ELR (cell line): ENCODE data around the gene NAA25.
A peak's percentile ranks its signal among the peaks of the same experiment; 100 is the strongest.
"Not testable (repeated sequence)": the region's sequence is repeated elsewhere in the genome, so short reads cannot be mapped to it uniquely, and the experiment has no call there.

Source experiments
- DNase-seq: peaks from one replicate; pipeline ENCODE4 v3.0.0-alpha.2; 2015; ENCODE audit warnings: low read depth

The NAA25 gene

GRCh38 chr12:112009596-112009995 is 99.0 kb downstream of the NAA25 start:
- not testable (repeated sequence) for DNase-seq

- DNase-seq, result no peak
Measured at GRCh38 chr12:112008918-112009317, 99.7 kb downstream of the NAA25 start.

- DNase-seq, result no peak
Measured at GRCh38 chr12:112007945-112008344, 100.6 kb downstream of the NAA25 start.

GRCh38 chr12:112005419-112006395 is 102.9 kb downstream of the NAA25 start:
- DNase-seq, result peak; percentile 29

GRCh38 chr12:112004041-112004440 is 104.5 kb downstream of the NAA25 start:
- no peak for DNase-seq

- DNase-seq, result no peak
Measured at GRCh38 chr12:112001576-112001975, 107.0 kb downstream of the NAA25 start.

GRCh38 chr12:112000820-112001219 is 107.8 kb downstream of the NAA25 start:
- DNase-seq, result no peak

- DNase-seq, result not testable (repeated sequence)
Measured at GRCh38 chr12:111999129-111999528, 109.5 kb downstream of the NAA25 start.

- DNase-seq, result no peak
Measured at GRCh38 chr12:111998015-111998414, 110.6 kb downstream of the NAA25 start.

GRCh38 chr12:111997300-111997699 is 111.3 kb downstream of the NAA25 start:
- DNase-seq, result no peak

GRCh38 chr12:111995782-111996480 is 112.7 kb downstream of the NAA25 start:
- DNase-seq, result no peak

GRCh38 chr12:111994211-111995111 is 114.1 kb downstream of the NAA25 start:
- not testable (repeated sequence) for DNase-seq

GRCh38 chr12:111993292-111994150 is 115.1 kb downstream of the NAA25 start:
- no peak for DNase-seq

- no peak for DNase-seq
Measured at GRCh38 chr12:111992464-111992863, 116.1 kb downstream of the NAA25 start.

- DNase-seq, result peak; percentile 26
Measured at GRCh38 chr12:111991946-111992345, 116.6 kb downstream of the NAA25 start.

- no peak for DNase-seq
Measured at GRCh38 chr12:111991535-111991934, 117.0 kb downstream of the NAA25 start.

GRCh38 chr12:111984820-111985219 is 123.8 kb downstream of the NAA25 start:
- no peak for DNase-seq

GRCh38 chr12:111981987-111982386 is 126.6 kb downstream of the NAA25 start:
- peak; percentile 50 for DNase-seq

- DNase-seq, result no peak
Measured at GRCh38 chr12:111980598-111980997, 128.0 kb downstream of the NAA25 start.

- no peak for DNase-seq
Measured at GRCh38 chr12:111978545-111978944, 130.0 kb downstream of the NAA25 start.

GRCh38 chr12:111976860-111977259 is 131.7 kb downstream of the NAA25 start:
- DNase-seq, result no peak
